ENCODE data around the gene MAN2B2. TPM values are rescaled to one million over a fixed set of nuclear protein-coding genes. Genes with fewer than 3 reads are reported as not detected.

MAN2B2 gene
- total RNA-seq, 1 experiment from 2014 or later: 34.4 TPM

DNA sequence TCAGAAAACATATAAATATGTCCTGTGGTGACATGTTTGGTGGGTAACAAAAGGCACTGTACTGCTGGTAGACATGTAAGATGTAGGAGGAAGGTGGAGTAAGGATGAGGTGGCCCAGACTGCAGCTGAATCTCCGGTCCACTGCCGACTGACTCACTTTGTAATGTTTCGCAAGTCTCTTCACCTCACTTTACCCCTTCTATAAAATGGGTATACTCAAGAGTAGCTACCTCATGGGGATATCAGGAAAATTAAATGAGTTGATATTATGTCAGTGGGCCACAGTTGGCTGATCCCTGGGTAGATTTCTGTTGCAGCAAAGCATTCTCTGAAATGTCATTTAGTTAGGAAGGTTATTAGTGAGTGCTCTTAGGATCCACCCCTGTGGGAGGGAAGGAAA is 87.6 kb downstream of the MAN2B2 start:
- TF ChIP-seq POLR2AphosphoS5 (IDR thresholded peaks at IDR 0.05; ENCODE audit: low read depth, low read length) (no peak), CTCF (IDR thresholded peaks at IDR 0.05) (no peak), SIN3A (IDR thresholded peaks at IDR 0.05; ENCODE audit: borderline replicate concordance, insufficient read depth, low read depth, low read length) (no peak), TCF7L2 (IDR thresholded peaks at IDR 0.05; ENCODE audit: low read depth, low read length) (no peak), REST (IDR thresholded peaks at IDR 0.05; ENCODE audit: insufficient read depth in 1 of 2, low read depth in 2 of 2, low read length in 1 of 2) (no peak)

DNA sequence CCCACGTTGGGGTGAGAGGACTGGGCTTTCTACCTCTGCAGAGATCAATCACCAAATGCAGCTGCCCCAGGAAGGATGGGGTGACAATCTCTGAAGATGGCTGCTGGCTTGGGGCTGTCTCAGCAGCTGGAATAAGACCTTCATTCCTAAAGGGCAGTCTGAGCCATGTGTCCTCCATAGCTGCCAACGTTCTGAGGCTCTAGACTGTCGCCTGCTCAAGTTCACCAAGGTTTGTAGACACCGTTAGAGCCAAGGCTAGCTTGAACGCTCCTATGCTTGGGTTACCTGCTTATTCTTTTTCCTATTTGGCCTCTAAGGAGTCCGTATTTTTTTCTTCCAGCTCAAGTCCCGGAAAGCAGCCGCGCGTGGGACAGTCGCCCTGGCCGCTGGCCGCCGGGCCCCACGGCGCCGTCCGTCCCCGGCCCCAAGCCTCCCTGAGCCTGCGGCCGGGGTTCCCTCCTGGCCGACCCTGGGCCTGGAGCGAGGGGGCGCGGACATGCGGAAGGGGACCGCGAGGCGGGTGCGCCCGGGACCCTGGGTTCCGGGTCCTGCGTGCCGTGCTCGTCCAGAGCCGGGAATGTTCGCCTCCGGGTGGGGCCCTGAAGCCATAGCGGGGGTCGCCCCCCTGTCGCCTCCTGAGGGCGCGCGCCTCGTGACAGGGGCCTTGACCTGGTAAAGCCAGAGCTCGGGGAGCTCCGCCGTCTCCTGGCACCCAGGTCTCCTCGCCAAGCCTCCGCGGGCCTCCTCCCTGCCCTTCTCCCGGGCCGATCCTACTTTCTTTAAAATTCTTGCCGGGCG is 88.8 kb downstream of the MAN2B2 start:
- in situ Hi-C loops (cut with HindIII; ENCODE audit: low pct_unique_long_range_greater_than_20kb, low sequenced_read_pairs): no loop called here
- TF ChIP-seq REST (IDR thresholded peaks at IDR 0.05; ENCODE audit: insufficient read depth in 1 of 2, low read depth in 2 of 2, low read length in 1 of 2) (no peak), SIN3A (IDR thresholded peaks at IDR 0.05; ENCODE audit: borderline replicate concordance, insufficient read depth, low read depth, low read length) (no peak), CTCF (IDR thresholded peaks at IDR 0.05) (no peak), POLR2AphosphoS5 (IDR thresholded peaks at IDR 0.05; ENCODE audit: low read depth, low read length) (no peak), TCF7L2 (IDR thresholded peaks at IDR 0.05; ENCODE audit: low read depth, low read length) (no peak)
- no peaks in the 10 kb centered on the region for H3K27me3 ChIP-seq (ENCODE audit: control insufficient read depth, insufficient read depth, low read length)
- H3K36me3 ChIP-seq (ENCODE audit: control insufficient read depth, insufficient read depth, low read length): no peaks in the 10 kb centered on the region
- intact Hi-C loops (cut with micrococcal nuclease; ENCODE audit: unreplicated experiment): no loop called here
- DNase-seq (ENCODE audit: low read depth, low spot score): no peak
- H3K27ac ChIP-seq (ENCODE audit: low read length): no peak overlapping the region
- no TSS peak for BruUV-seq (replicated peaks)
- peak; percentile 23; the same call in 1 of the 2 replicates for ATAC-seq
- ChIA-PET CTCF (interaction anchor here (0.6 to 0.8 kb wide), 3 partner anchors 9 to 77 kb away, joined by 3 to 7 read pairs (median 3); no protein-coding TSS in a partner anchor), POLR2A (no interaction called here)
- no peaks in the 10 kb centered on the region; the same call in 1 of the 2 replicates for H3K4me1 ChIP-seq (ENCODE audit: control insufficient read depth, insufficient read depth, low read length)
- H3K4me3 ChIP-seq (ENCODE audit: low read depth in 2 of 2, low read length in 2 of 2): no peak overlapping the region
- no peaks in the 10 kb centered on the region for H3K9me3 ChIP-seq (ENCODE audit: control insufficient read depth, insufficient read depth, low read depth, low read length)

More for the DNA sequence above, 87.6 kb downstream of the MAN2B2 start:
- Histone ChIP-seq H3K9me3 (ENCODE audit: control insufficient read depth, insufficient read depth, low read depth, low read length) (no peaks in the 10 kb centered on the region), H3K36me3 (ENCODE audit: control insufficient read depth, insufficient read depth, low read length) (no peaks in the 10 kb centered on the region), H3K27me3 (ENCODE audit: control insufficient read depth, insufficient read depth, low read length) (no peaks in the 10 kb centered on the region), H3K27ac (ENCODE audit: low read length) (no peak overlapping the region), H3K4me3 (ENCODE audit: low read depth in 2 of 2, low read length in 2 of 2) (no peak overlapping the region), H3K4me1 (ENCODE audit: control insufficient read depth, insufficient read depth, low read length) (no peaks in the 10 kb centered on the region; the same call in 1 of the 2 replicates)
- intact Hi-C loops (cut with micrococcal nuclease; ENCODE audit: unreplicated experiment): no loop called here
- in situ Hi-C loops (cut with HindIII; ENCODE audit: low pct_unique_long_range_greater_than_20kb, low sequenced_read_pairs): no loop called here
- ChIA-PET CTCF (no interaction called here), POLR2A (no interaction called here)
- DNase-seq (ENCODE audit: low read depth, low spot score) (no peak), ATAC-seq (no peak)
- no TSS peak for BruUV-seq (replicated peaks)

All from Panc1 (cell line).